Superior temporal gyrus (tissue), 1 donor: ENCODE measurements around the gene VRTN.
A peak's percentile ranks its signal among the peaks of the same experiment; 100 is the strongest.
"Not testable (repeated sequence)": the region's sequence is repeated elsewhere in the genome, so short reads cannot be mapped to it uniquely, and the experiment has no call there.

Experiments
- DNase-seq: peaks from one replicate; pipeline ENCODE4 v3.0.0-alpha.2; 2016; ENCODE audit errors: extremely low spot score

The VRTN gene

GRCh38 chr14:74348735-74349463 lies 628 bp downstream of the VRTN start:
- no peak for DNase-seq

DNA sequence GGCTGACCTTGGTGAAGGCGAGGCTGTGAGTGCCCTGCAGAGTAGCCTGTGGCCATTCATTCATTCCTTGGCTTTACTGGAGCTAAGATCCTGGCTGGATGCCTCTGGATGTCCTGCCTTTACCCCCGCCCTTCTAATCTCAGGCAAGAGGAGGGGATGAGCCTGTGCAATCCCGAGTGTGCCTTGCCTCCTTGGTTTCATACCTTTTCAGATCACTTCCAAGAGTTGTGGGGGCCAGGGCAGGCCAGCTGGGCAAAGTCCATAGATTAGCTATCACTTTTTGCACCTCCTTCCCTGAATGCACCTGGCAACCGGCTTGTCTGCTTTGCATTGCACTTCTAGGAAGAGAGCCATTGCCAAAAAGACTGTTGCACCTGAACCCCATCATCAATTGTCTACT lies 1.5 kb downstream of the VRTN start:
- no peak for DNase-seq

DNA sequence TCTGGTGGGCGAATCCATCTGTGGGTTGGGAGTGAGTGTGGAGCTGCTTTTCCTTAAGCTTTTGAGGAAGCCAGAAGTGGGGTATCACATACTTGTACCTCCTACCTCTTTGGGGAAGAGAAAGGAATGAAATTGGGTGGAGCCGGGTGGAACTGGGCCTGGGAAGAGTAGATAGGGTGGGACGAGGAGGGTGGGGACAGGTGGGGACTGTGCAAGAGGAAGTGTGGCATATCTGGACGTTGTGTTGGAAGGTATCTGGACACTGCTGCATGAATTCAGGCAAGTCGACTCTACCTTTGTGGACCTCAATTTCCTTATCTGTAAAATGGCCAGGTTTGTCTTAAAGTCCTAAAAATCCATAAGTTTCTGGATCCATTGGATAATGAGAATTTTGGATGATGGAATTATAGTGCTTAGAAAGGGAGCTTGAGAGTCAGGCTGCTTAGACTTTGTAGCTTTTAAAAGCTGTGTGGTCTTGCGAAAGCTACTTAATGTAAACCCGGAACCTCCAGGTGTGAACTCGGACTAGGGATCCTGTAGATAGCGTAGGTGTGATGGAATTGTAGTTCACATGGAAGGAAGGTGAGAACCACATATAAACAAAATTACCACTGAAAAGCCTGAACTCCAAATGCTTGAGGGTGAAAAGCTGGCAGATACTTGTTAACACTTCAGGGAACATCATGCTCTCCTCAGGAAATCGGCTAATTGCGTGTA lies 2.1 kb downstream of the VRTN start:
- DNase-seq = no peak

DNA sequence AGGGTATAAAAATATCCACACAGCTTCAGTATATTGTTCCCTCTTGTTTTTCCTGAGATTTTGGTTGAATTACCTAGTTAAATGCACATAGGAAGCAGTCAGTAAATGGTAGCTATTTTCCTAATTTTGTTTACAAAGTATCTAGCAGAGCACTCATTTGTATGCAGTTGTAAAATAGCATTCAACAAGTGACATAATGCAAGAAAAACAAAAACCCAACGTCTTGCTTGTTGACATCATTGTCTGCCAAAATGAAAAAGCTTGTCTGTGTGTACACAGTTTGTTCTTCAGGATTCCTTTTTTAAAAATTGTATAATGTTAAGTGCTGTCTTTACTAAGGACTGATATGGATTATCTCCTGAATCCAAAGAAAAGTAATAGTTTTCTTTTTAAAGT lies 2.7 kb downstream of the VRTN start:
- DNase-seq = no peak

DNA sequence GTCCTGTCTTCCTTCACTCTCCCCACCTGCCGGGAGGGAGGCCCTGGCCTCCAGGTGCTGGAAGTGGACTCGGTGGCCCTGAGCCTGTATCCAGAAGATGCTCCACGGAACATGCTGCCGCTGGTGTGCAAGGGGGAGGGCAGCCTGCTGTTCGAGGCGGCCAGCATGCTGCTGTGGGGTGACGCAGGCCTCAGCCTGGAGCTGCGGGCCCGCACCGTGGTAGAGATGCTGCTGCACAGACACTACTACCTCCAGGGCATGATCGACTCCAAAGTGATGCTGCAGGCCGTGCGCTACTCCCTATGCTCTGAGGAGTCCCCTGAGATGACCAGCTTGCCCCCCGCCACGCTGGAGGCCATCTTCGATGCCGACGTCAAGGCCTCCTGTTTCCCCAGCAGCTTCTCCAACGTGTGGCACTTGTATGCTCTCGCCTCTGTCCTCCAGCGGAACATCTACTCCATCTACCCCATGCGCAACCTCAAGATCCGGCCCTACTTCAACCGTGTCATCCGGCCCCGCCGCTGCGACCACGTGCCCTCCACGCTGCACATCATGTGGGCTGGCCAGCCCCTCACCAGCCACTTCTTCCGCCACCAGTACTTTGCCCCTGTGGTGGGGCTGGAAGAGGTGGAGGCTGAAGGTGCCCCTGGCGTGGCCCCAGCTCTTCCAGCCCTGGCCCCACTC lies 8.8 kb downstream of the VRTN start:
- no peak for DNase-seq

GRCh38 chr14:74357585-74357984 lies 9.3 kb downstream of the VRTN start:
- DNase-seq = no peak

DNA sequence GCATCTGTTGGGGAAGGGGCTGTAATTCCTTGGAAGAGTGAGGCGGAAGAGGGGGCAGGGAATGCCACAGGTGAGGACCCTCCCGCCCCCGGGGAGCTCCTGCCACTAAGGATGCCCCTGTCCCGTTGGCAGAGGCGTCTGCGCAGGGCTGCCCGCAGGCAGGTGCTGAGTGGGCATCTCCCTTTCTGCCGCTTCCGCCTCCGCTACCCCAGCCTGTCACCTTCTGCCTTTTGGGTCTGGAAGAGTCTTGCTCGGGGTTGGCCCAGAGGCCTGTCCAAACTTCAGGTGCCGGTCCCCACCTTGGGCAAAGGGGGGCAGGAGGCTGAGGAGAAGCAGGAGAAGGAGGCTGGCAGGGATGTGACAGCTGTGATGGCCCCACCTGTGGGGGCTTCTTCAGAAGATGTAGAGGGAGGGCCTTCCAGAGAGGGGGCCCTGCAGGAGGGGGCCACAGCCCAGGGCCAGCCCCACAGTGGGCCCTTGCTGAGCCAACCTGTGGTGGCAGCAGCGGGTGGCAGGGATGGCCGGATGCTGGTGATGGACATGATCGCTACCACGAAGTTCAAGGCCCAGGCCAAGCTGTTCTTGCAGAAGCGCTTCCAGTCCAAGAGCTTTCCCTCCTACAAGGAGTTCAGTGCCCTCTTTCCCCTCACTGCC lies 10.0 kb downstream of the VRTN start:
- DNase-seq = no peak

- no peak for DNase-seq
Observed at GRCh38 chr14:74360163-74360562, 11.9 kb downstream of the VRTN start.

DNA sequence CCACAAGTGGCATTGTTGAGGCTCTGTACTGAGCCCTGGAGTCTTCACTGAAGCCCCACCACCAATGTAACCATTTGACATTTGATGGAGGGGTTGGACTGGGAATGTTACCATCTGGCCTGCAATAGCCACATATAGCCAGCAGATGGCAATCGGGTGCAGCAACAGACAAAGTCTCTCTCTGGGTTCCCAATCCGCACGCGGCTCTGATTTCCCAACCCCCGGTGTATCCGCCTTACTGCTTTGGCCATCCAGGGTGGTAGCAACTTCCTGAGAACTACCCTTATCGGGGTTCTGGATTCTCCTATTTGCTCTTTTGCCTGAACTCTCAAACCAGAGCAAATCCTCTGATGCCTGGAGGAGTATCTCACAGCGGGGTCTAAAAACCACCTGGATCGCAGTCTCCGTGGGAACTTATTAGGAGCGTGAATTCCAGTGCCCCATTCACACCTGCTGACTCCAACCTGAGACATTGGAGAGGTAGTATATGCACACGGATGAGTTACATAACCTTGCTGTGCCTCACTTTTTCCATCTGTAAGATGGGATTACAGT lies 14.2 kb downstream of the VRTN start:
- peak; percentile 86 for DNase-seq

GRCh38 chr14:74364271-74364880 lies 16.1 kb downstream of the VRTN start:
- DNase-seq = peak; percentile 39

DNA sequence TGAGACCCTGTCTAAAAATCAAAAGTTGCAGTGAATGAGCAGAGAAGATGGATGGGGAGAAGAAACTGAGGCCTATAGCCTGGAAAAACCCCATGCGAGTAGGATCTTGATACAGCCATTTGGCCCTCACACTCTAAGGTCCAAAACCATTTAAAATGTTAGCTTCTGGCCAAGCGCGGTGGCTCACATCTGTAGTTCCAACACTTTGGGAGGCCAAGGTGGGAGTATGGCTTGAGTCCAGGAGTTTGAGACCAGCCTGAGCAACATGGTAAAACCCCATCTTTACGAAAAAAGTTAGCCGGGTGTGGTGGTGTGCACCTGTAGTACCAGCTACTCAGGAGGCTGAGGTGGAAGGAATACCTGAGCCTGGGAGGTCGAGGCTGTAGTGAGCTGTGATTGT lies 19.8 kb downstream of the VRTN start:
- no peak for DNase-seq

DNA sequence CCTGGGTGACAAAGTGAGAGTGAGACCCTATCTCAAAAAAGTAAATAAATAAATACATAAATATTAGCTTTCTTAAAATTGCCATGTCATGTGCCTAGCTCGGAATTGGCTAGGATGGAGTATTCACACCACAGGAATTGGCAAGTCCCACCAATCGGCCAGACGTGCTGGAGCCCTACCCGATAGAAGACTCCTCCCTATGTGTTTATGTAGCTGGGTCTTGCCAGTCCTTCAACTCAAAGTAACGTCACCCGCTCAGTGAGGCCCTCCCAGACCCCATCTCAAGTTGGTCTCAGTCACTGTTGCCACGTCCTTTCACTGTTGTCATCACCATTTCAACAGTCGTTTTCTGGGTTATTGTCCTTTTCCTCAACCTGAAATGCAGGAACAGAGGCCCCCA lies 20.2 kb downstream of the VRTN start:
- DNase-seq = no peak

GRCh38 chr14:74377976-74378690 lies 29.9 kb downstream of the VRTN start:
- DNase-seq = no peak

- no peak for DNase-seq
Observed at GRCh38 chr14:74380172-74380571, 31.9 kb downstream of the VRTN start.

GRCh38 chr14:74380845-74381244 lies 32.6 kb downstream of the VRTN start:
- no peak for DNase-seq

GRCh38 chr14:74381571-74381970 lies 33.3 kb downstream of the VRTN start:
- DNase-seq = not testable (repeated sequence)

DNA sequence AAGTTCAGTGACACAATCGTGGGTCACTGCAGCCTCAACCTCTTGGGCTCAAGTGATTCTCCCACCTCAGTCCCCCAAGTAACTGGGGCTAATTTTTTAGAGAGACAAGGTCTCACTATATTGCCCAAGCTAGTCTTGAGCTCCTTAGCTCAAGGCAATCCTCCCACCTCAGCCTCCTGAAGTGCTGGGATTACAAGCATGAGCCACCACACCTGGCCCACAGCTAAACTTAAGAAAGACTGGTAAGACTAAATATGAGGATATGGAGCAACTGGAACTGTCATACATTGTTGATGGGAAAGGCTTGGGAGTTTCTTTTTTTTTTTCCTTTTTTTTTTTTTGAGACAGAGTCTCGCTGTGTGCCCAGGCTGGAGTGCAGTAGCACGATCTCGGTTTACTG lies 34.0 kb downstream of the VRTN start:
- no peak for DNase-seq

- no peak for DNase-seq
Observed at GRCh38 chr14:74389980-74390379, 41.7 kb downstream of the VRTN start.

- DNase-seq = not testable (repeated sequence)
Observed at GRCh38 chr14:74390505-74390904, 42.2 kb downstream of the VRTN start.

GRCh38 chr14:74391479-74391878 lies 43.2 kb downstream of the VRTN start:
- no peak for DNase-seq
